Measurements from ENCODE around the gene GLI2.

The GLI2 gene

DNA sequence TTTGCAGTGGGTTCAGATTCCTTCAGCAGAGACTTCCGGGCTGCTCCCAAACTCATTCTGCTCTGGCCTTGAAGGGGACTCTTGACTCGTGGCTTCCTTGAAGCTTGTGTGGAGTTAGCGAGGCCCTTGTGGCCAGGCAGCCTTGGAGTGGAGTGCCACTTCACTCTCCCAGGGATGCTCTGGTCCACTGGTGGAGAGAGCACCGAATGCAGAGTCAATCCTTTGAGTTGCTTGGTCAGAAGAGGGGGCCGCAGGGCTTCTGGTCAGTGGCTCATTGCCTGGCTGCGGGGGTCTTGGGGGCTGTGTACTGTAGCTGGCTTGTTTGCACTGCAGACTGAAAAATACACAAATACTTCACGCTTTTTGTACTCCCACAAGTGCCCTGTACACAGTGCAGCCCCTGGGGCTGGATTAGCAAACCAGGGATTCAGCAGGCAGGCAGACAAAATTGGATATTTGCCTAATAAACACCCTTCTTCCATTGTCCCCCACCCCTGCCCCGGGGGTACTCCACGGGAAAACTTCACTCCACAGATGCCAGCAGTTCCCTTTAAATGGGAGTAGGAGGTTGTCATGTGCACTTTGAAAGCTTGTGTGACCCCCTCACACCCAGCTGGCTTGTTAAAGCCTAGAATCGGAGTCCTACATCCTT, 3.2 kb downstream of the GLI2 start:
- no peak for DNase-seq

DNA sequence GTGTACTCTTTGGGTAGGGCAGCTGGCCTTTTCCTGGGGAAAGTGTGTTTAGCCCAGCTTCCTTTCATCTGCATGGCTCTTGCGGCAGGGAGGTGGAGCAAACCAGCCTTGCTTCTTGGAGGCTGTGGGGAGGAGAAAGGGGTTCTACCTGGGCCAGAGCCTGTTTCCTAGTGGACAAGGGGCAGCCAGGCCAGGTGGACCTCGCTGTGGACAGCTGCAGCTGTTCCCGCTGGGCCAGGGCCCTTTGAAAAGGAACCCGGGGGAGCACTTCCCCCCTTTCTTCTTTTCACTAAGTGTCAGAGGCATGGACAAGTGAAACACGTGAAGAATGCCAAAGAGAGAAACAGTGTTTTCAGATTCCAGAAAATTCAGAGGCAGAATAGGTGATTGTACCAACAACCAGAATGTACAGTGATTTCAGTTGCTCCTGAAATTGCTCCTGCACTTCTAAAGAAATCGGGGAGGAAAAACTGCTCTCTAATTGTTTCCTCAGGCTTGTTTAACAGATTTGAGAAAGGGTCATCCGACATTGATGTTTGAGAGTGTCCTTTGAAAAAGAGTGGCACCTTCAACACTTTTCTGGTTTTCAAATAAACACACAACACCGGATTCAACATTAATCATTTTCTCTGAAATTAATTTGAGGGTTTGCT, 3.9 kb downstream of the GLI2 start:
- DNase-seq: no peak

- no peak for DNase-seq
These were observed 4.7 kb downstream of the GLI2 start for GRCh38 chr2:120740375-120740764.

DNA sequence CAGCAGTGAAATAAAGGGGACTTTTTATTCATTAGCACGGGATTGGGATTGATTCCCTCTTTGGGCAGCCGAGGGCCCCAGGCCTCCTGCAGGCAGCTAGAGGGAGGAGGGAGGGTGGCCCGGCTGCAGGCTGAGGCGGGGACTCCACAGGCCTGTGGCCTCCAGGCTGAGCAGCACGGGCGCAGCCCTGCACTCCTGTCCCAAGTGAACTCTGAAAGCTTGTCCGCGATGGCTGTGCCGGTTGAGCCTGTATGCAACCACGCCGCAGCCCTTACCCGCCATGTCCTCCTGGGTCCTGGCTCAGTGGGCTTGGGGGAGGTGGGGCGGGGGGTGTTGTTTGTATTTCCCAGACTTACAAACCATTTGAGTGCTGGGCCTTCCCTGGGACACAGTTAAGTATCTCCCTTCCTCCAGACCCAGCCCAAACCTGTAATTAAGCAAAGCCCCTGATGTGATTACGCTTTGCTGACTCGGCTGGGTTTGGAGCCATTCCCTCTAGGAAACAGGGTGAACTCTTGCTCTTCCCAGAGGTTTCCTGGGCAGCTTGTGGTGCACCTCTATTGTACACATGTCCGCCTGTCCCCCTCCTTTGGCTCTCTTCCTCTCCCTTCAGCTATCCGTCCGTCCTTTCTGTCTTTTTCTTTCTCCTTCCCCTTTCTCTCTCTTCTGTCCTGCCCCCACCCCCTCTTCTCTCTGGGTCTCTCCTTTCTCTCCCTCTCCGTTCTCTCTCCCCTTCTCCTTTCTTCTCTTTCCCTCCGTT, 5.3 kb downstream of the GLI2 start:
- no peak for DNase-seq

DNA sequence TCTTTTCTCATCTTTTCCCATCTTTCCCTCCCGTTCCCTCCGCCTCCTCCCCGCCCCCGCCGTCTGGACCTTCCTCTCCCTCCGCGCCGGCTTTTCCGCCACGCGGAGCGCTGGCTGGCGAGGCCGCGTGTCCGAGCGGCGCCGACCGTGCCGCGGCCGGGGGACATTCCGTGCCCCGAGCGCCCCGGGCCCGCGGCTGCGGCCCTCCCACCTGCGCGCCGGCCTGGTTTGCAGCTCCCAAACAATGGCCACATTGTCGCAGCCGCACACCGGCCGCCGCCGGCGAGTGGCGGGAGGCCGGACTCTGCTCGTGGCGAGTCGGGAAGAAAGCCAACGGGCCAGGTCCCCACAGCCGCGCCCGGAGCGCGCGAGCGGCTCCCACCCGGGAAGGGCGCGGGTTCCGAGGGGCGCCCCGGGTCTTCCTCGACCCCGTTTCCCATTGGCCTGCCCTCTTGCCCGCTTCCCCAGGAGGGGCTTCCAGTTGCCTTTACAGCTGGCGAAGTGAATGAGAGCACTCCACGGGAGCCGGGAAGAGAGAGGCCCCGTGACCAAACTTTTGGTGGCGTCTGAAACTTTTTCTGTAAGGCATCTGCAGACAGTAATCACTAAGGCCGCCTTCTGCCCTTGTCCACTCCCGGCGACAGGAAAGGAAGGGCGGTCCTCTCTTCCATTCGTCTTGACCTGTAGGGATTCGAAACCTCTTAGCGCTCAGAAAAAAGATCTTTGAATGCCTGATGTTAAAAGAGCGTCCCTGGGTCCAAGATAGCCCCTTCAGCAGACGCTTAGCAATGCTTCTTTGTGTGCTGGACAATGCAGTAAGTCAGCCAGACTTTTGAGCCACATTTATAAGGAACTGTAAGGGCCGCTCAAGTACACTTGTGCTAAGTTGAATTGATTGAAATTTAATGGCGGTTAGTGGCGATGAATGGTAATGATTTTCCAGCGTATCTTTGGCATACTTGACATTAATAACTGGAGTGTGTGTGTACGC, 6.2 kb downstream of the GLI2 start:
- DNase-seq: no peak

GRCh38 chr2:120743657-120744056, 8.0 kb downstream of the GLI2 start:
- DNase-seq: no peak

GRCh38 chr2:120744817-120745216, 9.1 kb downstream of the GLI2 start:
- no peak for DNase-seq

- DNase-seq: no peak
These were observed 9.9 kb downstream of the GLI2 start for GRCh38 chr2:120745420-120746111.

DNA sequence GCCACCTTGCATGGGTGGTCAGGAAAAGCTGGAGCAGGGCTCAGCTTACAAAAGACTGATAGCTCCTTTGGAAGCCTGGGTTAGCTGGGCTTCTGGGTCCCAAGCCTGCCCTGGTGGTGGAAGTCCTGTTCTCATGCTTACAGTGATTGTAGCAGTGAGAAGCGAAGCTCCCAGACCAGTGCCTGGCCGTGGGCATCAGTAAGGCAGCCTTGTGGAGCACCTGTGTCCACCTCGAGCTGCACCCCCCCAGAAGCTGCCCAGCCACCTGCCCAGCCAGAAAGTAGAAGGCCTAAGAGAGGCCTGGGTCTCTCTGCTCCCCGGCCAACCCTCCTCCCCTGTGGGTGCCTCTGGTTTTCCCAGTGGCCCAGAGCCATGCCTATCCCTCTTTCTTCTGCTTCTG, 10.5 kb downstream of the GLI2 start:
- DNase-seq: no peak

DNA sequence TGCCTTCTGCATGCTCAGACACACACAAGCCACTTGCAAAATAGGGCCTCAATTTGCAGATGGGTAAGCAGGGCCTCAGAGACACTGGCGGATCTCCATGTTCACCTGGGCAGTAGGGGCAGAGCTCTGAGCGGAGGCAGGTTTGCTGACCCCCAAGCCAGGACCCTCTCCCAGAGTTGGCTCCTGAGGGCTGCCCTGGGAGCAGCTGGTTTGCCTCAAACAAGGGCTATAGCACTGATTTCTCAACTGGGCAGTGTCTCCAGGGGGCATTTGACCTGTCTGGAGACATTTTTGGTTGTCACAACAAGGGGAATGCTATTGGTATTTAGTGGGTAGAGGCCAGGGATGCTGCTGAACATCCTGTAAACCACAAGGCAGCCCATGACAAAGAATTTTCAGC, 11.6 kb downstream of the GLI2 start:
- DNase-seq: no peak

- no peak for DNase-seq
These were observed 12.0 kb downstream of the GLI2 start for GRCh38 chr2:120747706-120748105.

- no peak for DNase-seq
These were observed 12.6 kb downstream of the GLI2 start for GRCh38 chr2:120748310-120748709.

DNA sequence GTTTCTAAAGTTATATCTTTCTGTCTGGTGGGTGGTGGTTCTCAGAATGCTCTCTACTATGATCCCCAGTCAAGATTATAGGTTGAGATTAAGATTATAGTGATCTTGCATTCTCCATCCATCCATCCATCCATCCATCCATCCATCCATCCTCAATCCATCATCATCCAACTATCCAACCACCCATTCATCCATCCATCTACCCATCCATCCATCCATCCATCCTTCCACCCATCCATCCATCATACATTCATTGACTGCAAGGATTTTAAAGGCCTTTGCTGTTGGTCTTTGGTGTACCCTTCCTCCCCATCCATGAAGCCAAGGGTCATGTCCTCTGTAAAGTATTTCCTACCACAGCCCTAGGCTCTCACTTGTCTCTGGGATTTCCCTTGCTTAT, 13.1 kb downstream of the GLI2 start:
- no peak for DNase-seq

DNA sequence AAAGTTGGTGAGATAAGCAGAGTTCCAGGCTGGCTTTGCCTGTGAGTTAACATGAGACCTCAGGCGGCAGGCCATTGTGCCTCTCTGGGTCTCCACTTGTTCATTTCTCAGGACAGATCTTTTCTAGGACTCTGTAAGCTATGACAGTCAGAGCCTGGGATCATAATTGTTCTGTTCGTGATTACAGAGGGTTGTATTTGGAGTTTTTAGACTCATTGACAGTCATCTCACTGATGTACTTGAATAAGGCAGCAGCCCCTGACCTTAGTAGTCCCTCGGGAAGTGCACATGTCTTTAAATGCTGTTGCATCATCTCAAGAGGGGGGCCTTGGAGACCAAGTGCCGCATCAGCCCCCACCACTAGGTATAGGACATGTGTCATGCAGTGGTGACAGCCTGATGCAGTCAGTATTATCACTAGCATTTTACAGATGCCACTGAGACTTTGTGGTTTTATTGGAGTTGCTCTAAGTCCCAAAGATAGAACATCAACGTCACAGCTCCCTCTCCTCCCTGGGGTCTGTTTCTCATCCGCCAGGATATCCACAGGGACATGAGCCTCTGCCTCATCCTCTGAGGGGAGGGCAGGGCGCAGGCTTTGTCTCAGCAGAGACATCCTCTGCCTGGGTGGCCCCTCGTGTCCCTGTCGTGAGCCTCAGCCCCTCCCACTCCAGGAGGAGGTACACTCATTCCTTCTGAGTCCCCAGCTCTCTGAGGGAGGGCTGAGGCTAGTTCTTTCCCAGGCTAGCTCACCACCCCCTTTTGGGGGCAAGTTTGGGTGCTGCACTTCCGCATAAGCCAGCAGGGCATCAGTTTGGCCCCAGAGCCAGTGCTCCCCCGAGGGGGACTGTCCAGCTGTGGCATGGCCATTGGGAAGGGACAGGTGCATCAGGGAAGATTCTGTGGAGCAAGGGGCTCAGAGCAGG, 14.1 kb downstream of the GLI2 start:
- DNase-seq: no peak

- no peak for DNase-seq
These were observed 15.0 kb downstream of the GLI2 start for GRCh38 chr2:120750488-120751210.

DNA sequence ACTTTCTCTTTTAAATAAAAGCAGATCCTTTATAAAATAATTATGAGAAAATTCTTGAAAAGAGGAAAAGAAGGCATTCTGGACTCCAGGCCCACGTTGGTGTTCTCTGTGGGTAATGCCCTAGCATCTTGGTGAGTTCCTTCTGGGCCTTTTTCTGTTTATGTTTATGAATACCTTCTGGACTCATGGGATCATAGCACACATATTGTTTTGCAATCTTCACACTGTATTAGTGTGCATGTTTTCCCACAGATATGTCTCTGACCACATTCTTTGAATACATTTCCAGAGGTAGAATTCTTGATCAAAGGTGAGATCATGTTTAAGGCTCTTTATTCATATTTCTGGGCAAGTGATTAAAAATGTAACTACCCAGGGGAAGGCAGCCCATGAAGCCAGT, 15.9 kb downstream of the GLI2 start:
- DNase-seq: no peak

DNA sequence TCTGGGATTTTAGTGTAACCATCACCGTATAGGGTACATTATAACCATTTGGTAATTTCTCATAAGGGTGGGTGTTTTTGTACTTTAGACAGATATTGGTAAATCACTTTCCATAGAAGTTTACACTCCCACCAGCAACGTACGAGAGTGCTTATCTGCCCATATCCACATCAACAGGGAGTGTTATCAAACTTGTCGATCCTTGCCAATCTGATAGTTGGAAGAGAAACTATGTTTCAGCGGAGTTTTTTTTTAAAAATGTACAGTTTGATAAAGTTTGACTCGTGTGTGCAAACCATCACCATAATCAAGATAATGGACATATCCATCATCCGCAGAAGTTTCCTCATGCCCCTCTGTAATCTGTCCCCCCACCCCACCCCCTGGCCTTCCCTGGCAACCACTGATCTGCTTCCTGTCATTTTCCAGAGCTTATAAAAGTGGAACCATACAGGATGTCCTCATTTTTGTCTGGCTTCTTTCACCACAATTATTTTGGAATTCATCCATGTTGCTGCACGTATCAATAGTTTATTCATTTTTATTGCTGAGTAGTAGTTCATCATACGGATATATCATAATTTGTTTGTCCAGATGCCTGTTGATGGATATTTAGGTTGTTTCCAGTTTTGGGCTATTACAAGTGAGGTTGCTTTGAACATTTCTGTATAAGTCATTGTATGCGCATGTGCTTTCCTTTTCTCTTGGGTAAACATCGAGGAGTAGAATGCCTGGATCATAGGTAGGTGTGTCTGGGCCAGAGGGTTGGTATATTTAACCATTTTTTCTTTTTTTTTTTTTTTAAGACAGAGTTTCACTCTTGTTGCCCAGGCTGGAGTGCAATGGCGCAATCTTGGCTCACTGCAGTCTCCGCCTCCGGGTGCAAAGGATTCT, 18.6 kb downstream of the GLI2 start:
- DNase-seq: no peak

DNA sequence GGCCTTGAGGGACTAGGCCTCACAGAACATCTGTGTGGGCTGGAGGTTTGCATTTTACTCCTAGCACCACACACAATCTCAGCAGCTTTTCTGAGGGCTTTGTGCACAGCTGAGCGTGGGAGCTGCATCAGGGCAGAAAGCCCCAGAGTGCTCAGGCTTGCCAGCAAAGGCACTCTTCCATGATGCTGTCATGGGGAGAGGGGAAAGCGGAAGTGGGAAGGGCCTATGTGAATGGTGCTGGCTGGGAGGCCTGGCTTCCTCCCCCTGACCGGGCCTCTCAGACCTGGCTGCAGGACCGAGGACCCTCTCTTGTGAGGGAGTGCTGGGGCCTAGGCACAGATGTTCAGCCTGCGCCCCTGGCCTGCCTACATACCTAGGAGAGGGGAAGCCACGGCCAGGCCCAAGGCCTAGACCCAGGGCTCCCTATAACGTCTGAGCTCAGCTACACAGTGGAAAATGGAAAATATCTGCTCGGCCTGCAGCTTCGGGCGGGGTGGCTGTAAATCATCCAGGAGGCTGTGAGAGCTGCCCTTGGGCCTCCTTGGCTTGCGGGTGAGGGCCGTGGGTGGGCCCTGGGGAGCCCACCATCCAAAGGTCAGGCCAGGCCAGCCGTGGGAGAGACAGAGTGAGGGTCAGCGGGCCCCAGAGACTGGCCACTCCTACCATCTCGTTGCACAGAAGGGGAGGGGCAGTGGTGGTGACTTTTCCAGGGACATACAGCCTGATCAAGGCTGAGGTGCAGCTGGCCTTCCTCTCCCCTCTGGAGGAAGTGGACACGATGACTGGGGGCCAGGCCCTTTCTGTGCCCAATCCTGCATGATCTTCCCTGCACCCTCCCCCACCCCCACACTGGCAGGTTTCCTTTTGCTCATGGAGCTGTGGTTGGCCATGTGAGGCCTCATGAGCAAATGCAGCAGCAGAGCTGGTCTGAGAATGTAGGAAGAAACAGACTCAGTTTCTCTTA, 22.8 kb downstream of the GLI2 start:
- DNase-seq: no peak

All from suppressor macrophage (primary cell).